ENCODE data around the gene IL3RA. TPM values are rescaled to one million over a fixed set of nuclear protein-coding genes. Genes with fewer than 3 reads are reported as not detected.
A peak's percentile ranks its signal among the peaks of the same experiment; 100 is the strongest.

Gene IL3RA
- total RNA-seq, 2 experiments from 2014 or later: 0.37 to 0.63 TPM

DNA sequence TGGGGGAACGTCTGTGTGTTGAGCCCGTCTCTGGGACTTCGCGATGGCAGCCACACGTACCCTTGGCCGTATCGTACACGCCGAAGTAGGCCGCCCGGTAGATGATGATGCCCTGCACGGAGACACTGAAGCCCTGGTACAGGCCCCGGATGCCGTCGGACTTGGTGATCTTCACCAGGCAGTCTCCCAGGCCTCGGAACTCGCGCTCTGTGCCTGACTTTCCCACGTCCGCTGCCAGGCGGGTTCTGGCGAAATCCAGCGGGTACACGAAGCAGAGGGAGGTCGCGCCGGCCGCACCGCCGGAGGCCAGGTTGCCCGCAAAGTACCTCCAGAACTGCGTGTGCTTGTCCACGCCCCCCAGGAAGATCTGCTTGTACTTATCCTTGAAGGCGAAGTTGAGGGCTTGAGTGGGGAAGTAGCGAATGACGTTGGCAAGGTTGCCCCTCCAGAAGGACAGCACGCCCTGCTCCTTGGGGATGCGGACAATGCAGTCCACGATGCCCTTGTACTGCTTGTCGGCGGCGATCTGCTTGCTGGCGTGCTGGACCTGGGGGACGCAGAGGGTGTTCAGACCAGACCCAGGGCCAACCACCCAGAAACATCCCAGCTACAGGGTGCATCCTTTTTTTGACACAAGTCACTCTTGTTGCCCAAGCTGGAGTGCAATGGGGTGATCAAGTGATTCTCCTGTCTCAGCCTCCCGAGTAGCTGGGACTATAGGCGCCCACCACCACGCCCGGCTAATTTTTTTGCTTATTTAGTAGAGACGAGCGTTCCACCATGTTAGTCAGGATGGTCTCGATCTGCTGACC is 52.8 kb downstream of the IL3RA start:
- ChIA-PET POLR2A (no interaction called here), CTCF (no interaction called here)
- Mint-ChIP-seq H3K36me3 (ENCODE audit: low read depth) (peaks cover 69% of the 10 kb centered on the region), H3K9me3 (ENCODE audit: low read depth) (no peaks in the 10 kb centered on the region), H3K4me1 (peaks cover 41% of the 10 kb centered on the region), H3K27ac (no peak overlapping the region), H3K27me3 (no peaks in the 10 kb centered on the region), H3K4me3 (peak overlapping the region; percentile 82)
- no peak for DNase-seq
- intact Hi-C loops (cut with DNase I, micrococcal nuclease): no loop called here
- ATAC-seq: no peak

DNA sequence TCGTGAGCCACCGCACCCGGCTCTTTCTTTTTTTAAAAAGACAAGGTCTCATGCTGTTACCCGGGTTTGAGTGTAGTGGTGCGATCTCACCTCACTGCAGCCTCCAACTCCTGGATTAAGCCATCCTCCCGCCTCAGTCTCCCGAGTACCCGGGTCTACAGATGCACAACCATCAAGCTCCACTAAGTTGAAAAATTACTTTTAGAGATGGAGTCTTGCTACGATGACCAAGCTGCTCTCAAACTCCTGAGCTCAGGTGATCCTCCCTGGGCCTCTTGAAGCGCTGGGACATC is 53.4 kb downstream of the IL3RA start:
- CTCF ChIA-PET: no interaction called here
- no peaks in the 10 kb centered on the region for H3K27me3 Mint-ChIP-seq
- intact Hi-C loops (cut with DNase I, micrococcal nuclease): loop anchor here (5.0 kb wide), 3 partner anchors 143 to 1302 kb away; partner anchors contain the start of genes CD99 (in 1 of the 2) and PLCXD1 (in 1 of the 2)
- ATAC-seq (no peak), DNase-seq (no peak)
- no peak overlapping the region for H3K27ac Mint-ChIP-seq
- peaks cover 46% of the 10 kb centered on the region for H3K4me1 Mint-ChIP-seq
- peaks cover 64% of the 10 kb centered on the region for H3K36me3 Mint-ChIP-seq (ENCODE audit: low read depth)
- H3K4me3 Mint-ChIP-seq: peak overlapping the region; percentile 82
- POLR2A ChIA-PET: no interaction called here
- H3K9me3 Mint-ChIP-seq (ENCODE audit: low read depth): no peaks in the 10 kb centered on the region

DNA sequence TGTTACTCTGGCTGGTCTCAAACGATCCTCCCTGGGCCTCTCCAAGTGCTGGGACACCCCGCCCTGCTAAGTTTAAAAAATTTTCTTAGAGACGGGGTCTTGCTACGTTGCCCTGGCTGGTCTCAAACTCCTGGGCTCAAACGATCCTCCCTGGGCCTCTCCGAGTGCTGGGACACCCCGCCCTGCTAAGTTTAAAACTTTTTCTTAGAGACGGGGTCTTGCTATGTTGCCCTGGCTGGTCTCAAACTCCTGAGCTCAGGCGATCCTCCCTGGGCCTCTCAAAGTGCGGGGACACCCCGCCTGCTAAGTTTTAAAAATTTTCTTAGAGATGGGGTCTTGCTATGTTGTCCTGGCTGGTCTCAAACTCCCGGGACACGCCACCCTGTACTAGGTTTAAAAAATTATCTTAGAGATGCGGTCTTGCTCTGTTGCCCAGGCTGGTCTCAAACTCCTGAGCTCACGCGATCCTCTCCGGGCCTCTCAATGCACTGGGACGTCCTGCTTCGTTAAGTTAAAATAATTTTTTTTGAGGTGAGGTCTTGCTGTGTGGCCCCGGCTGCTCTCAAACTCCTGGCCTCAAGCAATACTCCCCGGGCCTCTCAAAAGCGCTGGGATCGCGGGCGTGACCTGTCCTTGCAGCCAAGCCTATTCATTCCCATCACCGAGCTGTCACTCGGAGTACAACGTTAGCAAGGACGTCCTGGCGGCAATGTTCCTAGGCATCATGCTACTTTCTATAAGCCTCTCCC is 54.2 kb downstream of the IL3RA start:
- intact Hi-C loops (cut with DNase I, micrococcal nuclease): loop anchor here (5.0 kb wide), 3 partner anchors 143 to 1302 kb away; partner anchors contain the start of genes CD99 (in 1 of the 2) and PLCXD1 (in 1 of the 2)
- Mint-ChIP-seq H3K9me3 (ENCODE audit: low read depth) (no peaks in the 10 kb centered on the region), H3K27me3 (no peaks in the 10 kb centered on the region), H3K36me3 (ENCODE audit: low read depth) (peaks cover 64% of the 10 kb centered on the region), H3K4me3 (peak overlapping the region; percentile 82), H3K27ac (peak overlapping the region; percentile 92), H3K4me1 (peaks cover 54% of the 10 kb centered on the region)
- no peak for DNase-seq
- POLR2A ChIA-PET: no interaction called here
- CTCF ChIA-PET: no interaction called here
- ATAC-seq: no peak

DNA sequence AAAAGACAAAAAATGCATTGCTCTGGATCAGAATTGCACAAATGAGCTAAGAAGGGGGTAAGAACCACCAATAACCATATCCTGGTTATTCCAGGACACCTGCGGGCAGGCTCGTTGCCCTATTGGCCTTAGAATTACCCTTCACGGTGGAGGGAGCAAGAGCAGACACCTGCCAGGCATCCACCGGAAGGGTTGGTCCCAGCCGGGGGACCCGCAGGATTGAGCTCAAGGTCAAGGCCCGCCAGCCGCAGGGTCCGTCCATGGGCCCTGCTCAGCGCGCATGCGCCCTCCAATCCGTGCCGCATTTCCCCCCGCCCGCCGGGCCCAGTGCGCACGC is 54.8 kb downstream of the IL3RA start:
- POLR2A ChIA-PET: no interaction called here
- intact Hi-C loops (cut with DNase I, micrococcal nuclease): loop anchor here (5.0 kb wide), 3 partner anchors 144 to 1301 kb away; partner anchors contain the start of genes CD99 (in 1 of the 2) and PLCXD1 (in 1 of the 2)
- CTCF ChIA-PET: no interaction called here
- H3K9me3 Mint-ChIP-seq (ENCODE audit: low read depth): no peaks in the 10 kb centered on the region
- peak overlapping the region; percentile 92 for H3K27ac Mint-ChIP-seq
- H3K27me3 Mint-ChIP-seq: no peaks in the 10 kb centered on the region
- DNase-seq (no peak), ATAC-seq (no peak)
- peaks cover 58% of the 10 kb centered on the region for H3K4me1 Mint-ChIP-seq
- H3K4me3 Mint-ChIP-seq: peak overlapping the region; percentile 82
- H3K36me3 Mint-ChIP-seq (ENCODE audit: low read depth): peaks cover 64% of the 10 kb centered on the region

DNA sequence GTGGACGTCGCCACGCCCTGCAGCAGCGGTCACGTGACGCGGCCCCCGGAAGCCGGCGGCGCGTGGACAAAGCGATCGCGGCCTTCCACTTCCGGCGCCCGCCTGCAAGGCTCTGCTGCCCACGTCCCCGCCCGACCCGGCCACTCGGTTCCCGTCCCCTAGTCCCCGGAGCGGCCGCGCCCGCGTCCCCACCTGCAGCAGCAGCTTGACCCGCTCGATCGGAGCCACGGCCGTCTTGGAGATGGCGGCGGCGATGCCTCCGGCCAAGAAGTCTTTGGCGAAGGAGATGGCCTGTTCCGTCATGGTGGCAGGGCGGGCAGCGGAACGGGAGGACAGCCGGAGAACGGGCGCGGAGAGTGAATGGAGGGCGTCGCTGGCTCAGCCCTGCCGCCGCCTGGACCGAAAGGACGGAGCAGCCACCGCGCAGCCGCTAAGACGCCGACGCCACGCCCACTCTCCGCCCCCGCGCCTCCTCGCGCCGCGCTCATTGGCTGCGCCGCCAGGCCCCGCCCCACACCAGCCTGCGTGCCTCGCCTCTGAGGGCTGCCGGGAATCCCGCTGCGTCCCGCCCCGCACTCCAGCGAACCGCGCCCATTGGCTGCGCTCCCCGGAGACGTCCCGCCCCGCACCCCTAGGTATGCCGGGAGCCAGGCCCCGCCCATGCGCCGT is 55.3 kb downstream of the IL3RA start, which contains the start of gene SLC25A6:
TSS of gene SLC25A6 (minus strand) at position 407 of the 669 bp plus-strand sequence. CDS start at position 303, 104 bp downstream.
- Mint-ChIP-seq H3K27ac (peak within 1 kb of the TSS; percentile 92), H3K4me3 (peak within 1 kb of the TSS; percentile 82), H3K36me3 (ENCODE audit: low read depth) (peaks cover 63% of the 10 kb centered on the region), H3K4me1 (peaks cover 58% of the 10 kb centered on the region), H3K9me3 (ENCODE audit: low read depth) (no peaks in the 10 kb centered on the region), H3K27me3 (no peaks in the 10 kb centered on the region)
- intact Hi-C loops (cut with DNase I, micrococcal nuclease): loop anchor here (1.0 to 5.0 kb wide), 13 partner anchors 61 to 1300 kb away; partner anchors contain the start of genes AKAP17A (in 1 of the 2), CD99 (in 1 of the 2), GTPBP6 (in 1 of the 2) and PLCXD1 (in 1 of the 2)
- POLR2A ChIA-PET: no interaction called here
- ATAC-seq (peak; percentile 98), DNase-seq (peak; percentile 100)
- CTCF ChIA-PET: no interaction called here

DNA sequence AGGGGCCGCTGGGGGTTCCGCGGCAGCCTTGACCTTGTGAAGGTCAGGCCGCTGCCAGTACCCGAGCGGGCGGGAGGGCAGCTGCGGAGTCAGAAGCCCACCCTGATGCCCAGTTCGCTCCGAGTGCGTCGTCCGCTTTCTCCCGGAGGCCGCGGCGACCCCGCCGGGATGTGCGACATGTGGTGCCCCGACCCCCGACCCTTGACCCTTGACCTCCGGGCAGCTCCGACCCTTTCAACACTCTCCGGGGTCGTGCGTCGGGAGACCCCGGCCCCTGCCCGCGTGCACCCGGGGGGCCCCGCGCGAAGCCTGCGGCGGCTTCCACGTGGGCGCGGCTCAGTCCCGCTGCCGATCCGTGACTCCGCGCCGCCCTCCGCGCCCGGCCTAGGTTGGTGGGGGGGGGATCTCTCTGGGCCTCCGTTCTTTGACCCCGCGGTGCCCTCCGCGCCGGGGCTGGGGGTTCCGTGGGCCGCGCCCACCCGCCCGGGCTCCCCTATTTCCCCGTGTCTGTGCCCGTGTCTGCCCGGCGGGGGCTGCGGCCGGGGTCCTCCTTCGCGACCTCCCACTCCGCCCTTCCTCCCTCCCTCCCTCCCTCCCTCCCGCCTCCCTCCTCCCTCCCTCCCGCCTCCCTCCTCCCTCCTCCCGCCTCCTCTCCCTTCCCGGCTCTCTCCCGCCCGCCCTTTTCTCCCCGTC is 55.9 kb downstream of the IL3RA start:
- no peaks in the 10 kb centered on the region for H3K27me3 Mint-ChIP-seq
- DNase-seq: peak; percentile 76

DNA sequence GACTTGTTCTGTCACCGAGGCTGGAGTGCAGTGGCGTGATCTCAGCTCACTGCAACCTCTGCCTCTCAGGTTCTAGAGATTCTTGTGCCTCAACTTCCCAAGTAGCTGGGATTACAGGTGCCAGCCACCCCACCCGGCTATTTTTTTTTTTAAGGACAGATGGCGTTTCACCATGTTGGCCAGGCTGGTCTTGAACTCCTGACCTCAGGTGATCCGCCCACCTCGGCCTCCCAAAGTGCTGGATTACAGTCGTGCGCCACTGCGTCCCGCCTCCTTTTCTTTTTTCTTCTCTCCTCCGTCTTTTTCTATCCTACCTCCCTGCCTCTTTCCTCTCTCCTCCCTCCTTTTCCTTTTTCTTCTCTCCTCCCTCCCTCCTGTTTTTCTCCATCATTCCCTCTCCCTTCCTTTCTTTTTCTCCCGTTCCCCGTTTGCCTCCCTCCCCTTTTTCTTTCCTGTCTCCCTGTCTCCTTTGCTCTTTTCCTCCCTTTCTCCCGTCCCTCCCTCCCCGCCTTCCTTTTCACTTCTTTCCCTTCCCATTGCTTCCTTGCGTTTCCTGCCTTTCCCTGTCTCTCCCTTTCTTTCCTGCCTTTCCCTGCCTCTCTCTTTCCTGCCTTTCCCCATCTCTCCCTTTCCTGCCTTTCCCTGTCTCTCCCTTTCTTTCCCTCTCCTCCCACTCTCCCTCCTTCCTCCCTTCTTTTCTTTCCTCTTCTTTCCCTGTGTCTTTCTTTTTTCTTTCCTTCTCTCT is 57.5 kb downstream of the IL3RA start:
- H3K4me1 Mint-ChIP-seq: peaks cover 42% of the 10 kb centered on the region
- CTCF ChIA-PET: no interaction called here
- H3K36me3 Mint-ChIP-seq (ENCODE audit: low read depth): peaks cover 48% of the 10 kb centered on the region
- peak overlapping the region; percentile 90 for H3K27ac Mint-ChIP-seq
- H3K4me3 Mint-ChIP-seq: peak overlapping the region; percentile 82
- POLR2A ChIA-PET: no interaction called here
- ATAC-seq (no peak), DNase-seq (no peak)
- H3K9me3 Mint-ChIP-seq (ENCODE audit: low read depth): no peaks in the 10 kb centered on the region
- intact Hi-C loops (cut with DNase I, micrococcal nuclease): loop anchor here (2.0 to 5.0 kb wide), 5 partner anchors 71 to 1298 kb away; partner anchors contain the start of genes CD99 (in 1 of the 2) and PLCXD1 (in 1 of the 2)
- H3K27me3 Mint-ChIP-seq: no peaks in the 10 kb centered on the region

More for the DNA sequence above, 55.9 kb downstream of the IL3RA start:
- Mint-ChIP-seq H3K4me3 (peak overlapping the region; percentile 82), H3K27ac (peak overlapping the region; percentile 92), H3K9me3 (ENCODE audit: low read depth) (no peaks in the 10 kb centered on the region), H3K36me3 (ENCODE audit: low read depth) (peaks cover 57% of the 10 kb centered on the region), H3K4me1 (peaks cover 57% of the 10 kb centered on the region)
- POLR2A ChIA-PET: no interaction called here
- intact Hi-C loops (cut with DNase I, micrococcal nuclease): loop anchor here (1.0 to 5.0 kb wide), 13 partner anchors 61 to 1300 kb away; partner anchors contain the start of genes AKAP17A (in 1 of the 2), CD99 (in 1 of the 2), GTPBP6 (in 1 of the 2) and PLCXD1 (in 1 of the 2)
- CTCF ChIA-PET: no interaction called here
- ATAC-seq: peak; percentile 30

DNA sequence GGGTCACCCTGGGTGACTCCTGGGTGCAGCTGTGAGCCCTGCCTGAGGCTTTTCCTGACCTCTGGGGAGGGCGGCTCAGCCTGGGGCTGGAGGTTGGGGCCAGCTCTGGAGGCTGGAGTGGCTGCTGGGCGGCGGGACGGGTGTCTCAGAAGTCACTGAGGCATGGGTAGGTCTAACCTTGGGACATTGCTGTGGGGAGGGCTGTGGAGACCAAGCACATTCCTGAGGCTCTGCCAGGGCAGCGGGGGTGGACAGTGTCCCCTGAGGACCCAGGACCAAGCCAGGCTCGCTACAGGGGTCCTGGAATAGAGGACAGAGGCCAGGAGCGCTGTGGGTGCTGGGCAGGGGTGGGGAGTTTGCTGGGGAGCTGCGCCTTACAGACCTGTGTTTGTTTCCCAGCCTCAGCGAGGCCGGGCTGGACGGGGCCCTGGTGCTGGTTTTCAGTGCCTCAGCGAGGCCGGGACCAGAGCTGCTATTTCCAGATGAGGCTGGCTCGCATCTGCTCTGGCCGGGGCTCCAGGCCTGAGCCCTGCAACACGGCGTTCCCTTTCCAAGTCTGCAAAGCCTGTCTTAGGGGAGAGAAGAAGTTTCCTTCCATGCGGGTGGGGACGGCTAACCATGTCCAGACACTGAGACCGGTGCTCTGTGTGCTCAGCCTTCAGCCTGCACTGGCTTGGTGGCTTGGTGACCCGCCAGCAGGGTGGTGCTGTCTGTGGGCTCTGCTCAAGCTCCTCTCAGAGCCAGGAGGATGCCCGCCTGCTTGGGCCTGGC is 58.3 kb downstream of the IL3RA start:
- ATAC-seq: no peak
- Mint-ChIP-seq H3K4me1 (peaks cover 36% of the 10 kb centered on the region), H3K27me3 (no peaks in the 10 kb centered on the region), H3K36me3 (ENCODE audit: low read depth) (peaks cover 40% of the 10 kb centered on the region), H3K27ac (peak overlapping the region; percentile 45), H3K4me3 (peak overlapping the region; percentile 82), H3K9me3 (ENCODE audit: low read depth) (no peaks in the 10 kb centered on the region)
- POLR2A ChIA-PET: no interaction called here
- intact Hi-C loops (cut with DNase I, micrococcal nuclease): loop anchor here (5.0 kb wide), 3 partner anchors 148 to 1297 kb away; partner anchors contain the start of genes CD99 (in 1 of the 2) and PLCXD1 (in 1 of the 2)
- no peak for DNase-seq
- CTCF ChIA-PET: no interaction called here

DNA sequence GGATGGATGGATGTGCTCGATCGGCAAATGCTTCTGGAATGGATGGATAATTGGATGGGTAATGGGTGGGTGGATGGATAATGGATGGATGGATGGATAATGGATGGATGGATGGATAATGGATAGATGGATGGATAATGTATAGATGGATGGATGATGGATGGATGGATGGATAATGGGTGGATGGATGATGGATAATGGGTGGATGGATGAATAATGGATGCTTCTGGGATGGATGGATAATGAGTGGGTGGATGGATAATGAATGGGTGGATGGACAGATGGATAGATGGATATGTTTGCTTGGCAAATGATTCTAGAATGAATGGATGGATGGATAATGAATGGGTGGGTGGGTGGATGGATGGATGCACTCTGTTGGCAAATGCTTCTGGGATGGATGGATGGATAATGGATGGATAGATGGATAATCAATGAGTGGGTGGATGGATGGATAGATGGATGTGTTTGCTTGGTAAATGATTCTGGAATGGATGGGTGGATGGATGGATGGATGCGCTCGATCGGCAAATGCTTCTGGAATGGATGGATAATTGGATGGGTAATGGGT is 59.1 kb downstream of the IL3RA start:
- intact Hi-C loops (cut with DNase I, micrococcal nuclease): no loop called here
- peak overlapping the region; percentile 8 for H3K4me3 Mint-ChIP-seq
- no peaks in the 10 kb centered on the region for H3K9me3 Mint-ChIP-seq (ENCODE audit: low read depth)
- ATAC-seq: no peak
- POLR2A ChIA-PET: no interaction called here
- peaks cover 34% of the 10 kb centered on the region for H3K4me1 Mint-ChIP-seq
- no peaks in the 10 kb centered on the region for H3K27me3 Mint-ChIP-seq
- peaks cover 33% of the 10 kb centered on the region for H3K36me3 Mint-ChIP-seq (ENCODE audit: low read depth)
- no peak for DNase-seq
- no peak overlapping the region for H3K27ac Mint-ChIP-seq
- CTCF ChIA-PET: no interaction called here

DNA sequence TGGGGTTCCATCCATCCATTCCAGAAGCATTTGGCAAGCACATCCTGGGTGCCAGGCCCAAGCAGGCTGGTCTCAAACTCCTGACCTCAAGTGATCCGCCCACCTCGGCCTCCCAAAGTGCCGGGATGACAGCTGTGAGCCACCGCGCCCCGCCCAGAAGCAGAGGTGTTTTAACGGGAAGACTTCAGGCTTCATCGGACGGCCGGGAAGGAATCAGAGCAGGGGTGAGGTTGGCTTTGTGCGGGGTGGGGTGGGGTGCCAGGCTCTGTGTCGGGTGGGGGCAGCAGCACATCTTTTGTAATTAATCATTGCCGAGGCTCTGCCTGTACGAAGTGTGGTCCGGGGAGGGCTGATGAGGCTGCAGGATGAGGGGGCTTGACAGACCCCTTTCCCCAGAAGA is 60.4 kb downstream of the IL3RA start:
- ChIA-PET CTCF (no interaction called here), POLR2A (no interaction called here)
- intact Hi-C loops (cut with DNase I, micrococcal nuclease): no loop called here
- Mint-ChIP-seq H3K27ac (no peak overlapping the region), H3K4me1 (peaks cover 30% of the 10 kb centered on the region), H3K9me3 (ENCODE audit: low read depth) (no peaks in the 10 kb centered on the region), H3K27me3 (no peaks in the 10 kb centered on the region), H3K36me3 (ENCODE audit: low read depth) (peaks cover 23% of the 10 kb centered on the region), H3K4me3 (no peak overlapping the region)
- DNase-seq: no peak
- ATAC-seq: no peak
